Globus pallidus (tissue), 1 donor: ENCODE results near the gene RASSF8.

Source experiments
- DNase-seq: peaks from one replicate; pipeline ENCODE4 v3.0.0-alpha.2; 2015; ENCODE audit warnings: low spot score

RASSF8 gene

DNA sequence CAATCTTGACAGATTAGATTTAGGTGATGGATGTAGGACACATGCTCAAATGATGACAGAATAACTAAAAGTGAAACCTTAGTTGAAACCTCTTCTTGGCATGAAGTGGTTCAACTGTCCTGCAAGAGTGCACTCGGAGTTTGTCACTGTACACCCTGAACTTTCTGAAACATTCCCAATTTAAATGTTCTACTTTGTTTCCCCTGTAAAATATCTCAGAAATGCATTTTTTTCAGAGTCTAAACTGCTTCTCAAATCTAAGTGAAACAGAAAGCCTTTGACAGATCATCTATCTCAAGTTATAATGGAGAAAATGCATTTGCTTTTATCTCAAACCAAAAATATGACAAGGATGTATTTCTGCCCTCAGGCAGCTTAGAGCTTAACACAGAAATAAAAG, 100.3 kb downstream of the RASSF8 start:
- no peak for DNase-seq

- DNase-seq: no peak
Observed at GRCh38 chr12:26062006-26062405, 103.5 kb downstream of the RASSF8 start.

DNA sequence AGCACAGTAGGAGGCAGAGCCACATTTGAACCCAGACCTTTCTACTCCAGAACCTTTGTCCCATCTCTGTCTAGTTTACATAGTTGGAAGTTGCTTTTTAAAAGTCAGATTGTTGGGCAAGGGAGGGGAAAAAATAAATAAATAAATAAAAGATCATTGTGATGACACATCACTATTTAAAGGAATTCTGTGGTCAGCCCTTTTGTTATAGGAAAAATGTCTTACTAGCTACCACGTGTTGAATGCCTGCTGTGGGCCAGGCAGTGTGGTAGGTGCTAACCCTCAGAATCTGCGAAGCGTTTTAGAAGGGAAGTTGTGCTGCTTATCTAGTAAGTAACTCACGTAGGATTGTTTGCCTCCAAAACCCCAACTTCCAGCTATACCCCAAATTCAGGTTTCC, 104.1 kb downstream of the RASSF8 start:
- no peak for DNase-seq

DNA sequence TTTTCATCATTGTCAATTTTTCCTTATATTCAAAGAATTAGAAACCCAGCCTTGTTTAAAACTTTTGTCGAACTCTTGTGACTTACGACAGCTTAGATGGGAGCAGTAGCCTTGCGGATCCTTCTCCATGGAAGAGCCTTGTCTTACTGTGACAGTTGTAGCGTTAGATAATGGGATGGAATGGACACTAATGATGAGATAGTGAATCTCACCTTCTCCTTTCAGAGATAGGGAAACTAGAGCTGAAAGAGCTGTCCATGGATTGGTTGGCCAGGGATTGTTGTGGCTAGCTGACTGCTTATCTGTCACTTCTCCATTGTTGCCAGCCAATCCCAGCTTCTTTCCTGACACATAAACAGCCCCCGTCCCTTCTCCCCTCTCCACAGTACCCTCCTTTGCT, 107.0 kb downstream of the RASSF8 start:
- DNase-seq: no peak

DNA sequence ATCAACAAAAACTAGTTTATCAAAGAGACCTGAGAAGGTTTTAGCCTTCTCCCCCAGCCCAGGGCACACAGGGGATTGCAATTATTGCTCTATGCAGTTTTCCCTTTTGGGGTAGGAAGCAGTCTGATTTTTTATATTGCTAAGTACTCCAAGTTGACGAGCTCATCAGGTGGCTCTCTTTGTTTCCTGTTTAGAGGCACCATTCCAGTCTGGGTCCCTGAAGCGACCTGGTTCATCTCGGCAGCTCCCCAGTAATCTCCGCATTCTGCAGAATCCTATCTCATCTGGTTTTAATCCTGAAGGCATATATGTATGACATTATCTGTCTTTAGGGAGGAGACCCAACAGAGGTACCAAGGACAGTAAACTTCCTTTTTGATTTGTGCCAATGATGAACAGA, 110.0 kb downstream of the RASSF8 start:
- DNase-seq: no peak

DNA sequence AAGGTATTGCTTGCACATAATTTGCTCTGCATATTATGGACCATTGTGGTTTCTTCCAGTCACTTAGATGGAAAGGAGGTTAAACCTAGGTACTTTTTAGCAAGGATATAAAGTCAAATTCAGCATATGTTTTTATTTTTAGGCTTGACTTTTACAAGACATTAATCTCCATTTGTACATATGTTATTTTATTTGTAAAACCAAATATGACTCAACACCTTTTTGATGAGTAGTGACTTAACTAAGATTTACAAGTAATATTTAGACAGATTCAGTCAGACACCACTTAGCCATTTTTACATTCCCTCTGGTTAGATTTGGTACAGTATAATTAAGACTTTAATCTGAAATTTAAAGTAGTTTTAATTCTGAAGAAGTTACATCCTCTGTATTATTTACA, 111.3 kb downstream of the RASSF8 start:
- no peak for DNase-seq

- no peak for DNase-seq
Observed at GRCh38 chr12:26077915-26078702, 119.6 kb downstream of the RASSF8 start.

DNA sequence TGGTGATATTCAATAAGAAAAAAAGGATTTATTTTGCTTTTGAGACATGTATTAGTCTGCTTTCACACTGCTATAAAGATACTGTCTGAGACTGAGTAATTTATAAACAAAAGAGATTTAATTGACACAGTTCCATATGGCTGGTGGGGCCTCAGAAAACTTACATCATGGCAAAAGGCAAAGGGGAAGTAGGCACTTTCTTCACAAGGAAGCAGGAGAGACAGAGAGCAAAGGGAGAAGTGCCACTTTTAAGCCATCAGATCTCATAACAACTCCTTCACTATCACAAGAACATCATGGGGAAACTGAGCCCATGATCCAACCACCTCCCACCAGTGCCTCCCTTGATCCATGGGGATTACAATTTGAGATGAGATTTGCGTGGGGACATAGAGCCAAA, 122.4 kb downstream of the RASSF8 start:
- peak; percentile 23 for DNase-seq

DNA sequence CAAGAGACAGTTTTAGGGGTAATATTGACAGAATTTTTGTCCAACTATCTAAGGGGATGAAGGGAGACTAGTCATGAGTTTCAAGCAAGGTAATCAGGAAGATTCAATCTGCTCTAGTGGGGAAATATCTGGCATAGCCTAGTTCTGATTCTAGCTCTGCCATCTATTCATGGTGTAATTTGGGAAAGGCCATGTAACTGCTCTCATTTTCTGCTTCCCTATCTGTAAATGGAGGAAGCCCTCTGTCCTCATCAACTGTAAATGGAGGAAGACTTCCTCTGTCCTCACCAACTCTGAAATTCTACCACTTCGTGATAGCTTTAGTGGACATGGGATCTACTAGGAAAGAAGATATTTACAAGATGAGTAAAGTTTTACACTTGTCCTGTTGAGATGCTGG, 128.5 kb downstream of the RASSF8 start:
- no peak for DNase-seq

- no peak for DNase-seq
Observed at GRCh38 chr12:26088998-26089397, 130.5 kb downstream of the RASSF8 start.

DNA sequence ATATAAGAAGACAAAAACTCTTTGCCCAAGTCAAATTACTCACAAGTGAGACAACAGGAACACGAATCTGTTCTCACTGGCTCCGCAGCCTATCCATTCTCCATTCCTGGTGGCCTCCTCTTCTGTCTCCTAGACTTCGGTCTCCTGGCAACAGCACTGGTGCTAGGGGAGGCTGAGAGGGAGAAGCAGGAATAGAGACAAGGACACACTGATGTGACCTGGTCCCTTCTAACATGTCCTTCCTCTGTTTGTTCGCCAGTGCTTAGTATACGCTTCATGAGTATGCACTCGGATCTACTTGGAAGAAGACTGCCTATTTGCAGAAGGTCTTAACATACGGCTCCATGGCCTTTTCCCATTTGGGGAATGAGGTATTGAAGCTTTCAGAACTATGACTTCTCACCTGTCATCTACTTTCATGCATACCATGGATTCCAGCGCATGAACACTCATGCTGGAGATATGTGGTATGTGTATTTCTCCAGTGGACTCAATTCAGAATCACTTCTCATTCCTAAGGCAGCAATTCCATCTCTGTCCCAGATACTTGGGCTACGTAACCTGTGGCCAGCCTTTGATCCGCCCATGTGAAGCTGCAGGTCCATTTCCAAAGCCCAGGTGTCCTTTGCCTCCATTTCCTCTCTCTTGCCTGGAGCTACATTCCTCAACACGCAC, 132.5 kb downstream of the RASSF8 start:
- DNase-seq: no peak

DNA sequence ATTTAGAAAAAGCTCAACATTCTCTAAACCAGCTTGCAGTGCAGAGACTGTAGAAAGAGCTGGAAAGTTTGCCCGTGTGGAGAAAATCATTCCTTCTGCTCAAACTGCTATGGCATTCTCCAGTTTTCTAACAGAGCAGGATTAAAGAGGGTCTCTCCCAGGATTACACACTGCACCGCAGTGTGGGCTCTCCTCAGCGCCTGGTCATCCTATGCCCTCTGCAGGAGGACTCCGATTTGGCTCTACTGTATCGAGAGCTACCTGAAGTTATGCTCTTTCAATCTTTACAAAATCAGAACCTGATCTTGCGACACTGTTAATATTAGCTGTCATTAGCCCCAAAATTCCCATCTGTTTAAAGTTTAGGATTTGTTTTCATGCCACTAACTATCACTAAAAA, 133.3 kb downstream of the RASSF8 start:
- DNase-seq: peak; percentile 37

DNA sequence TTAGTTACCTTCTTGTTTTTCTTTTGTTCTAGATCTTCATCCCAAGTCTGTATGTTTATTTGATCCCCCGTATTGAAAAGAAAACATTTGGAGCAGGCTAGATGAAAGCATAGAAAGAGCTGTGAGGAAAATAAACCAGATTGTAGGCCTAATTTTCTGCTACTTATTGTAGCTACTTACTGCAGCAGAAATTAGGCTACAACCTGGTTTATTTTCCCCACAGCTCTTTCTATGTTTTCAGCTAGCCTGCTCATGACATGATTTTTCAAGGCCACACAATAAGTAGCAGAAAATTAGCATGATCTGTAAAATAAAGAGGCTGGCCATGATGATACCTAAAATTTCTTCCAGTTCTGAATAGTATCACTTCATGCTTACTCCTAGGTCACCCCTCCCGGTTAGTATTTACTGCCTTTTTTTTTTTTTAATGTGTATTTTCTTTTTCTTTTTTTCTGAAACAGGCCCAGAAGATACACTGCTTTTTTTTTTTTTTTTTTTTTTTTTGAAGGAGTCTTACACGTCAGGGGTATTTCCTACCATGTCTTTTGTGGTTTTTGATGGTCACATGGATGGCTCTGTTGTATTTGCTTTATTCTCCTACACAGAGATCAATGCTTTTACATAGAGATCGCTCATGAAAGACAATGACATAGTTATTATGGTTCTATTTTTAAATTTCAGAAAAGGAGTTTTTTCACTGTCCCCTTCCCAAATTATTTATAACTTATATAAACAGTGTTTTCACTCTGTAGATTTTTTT, 134.0 kb downstream of the RASSF8 start:
- no peak for DNase-seq

DNA sequence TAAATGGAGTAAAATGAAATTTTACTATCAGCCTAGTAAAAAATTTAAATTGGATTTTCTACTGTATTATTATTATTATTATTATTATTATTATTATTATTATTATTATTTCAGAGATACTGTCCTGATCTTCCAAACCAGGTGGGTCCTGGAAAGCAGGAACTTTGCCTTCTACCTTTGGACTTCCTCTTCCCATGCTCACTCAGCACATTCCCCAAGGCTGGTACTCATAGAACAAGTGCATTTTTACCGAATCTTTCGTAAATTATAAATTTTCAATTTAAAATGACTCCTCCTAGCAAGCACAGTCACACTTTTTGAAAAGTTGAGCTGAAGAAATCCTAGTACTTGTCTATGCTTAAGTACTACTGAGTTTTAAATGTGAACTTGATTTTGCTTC, 136.7 kb downstream of the RASSF8 start:
- DNase-seq: no peak

GRCh38 chr12:26096036-26096435, 137.6 kb downstream of the RASSF8 start:
- no peak for DNase-seq

GRCh38 chr12:26097046-26097878, 138.8 kb downstream of the RASSF8 start:
- peak; percentile 87 for DNase-seq

DNA sequence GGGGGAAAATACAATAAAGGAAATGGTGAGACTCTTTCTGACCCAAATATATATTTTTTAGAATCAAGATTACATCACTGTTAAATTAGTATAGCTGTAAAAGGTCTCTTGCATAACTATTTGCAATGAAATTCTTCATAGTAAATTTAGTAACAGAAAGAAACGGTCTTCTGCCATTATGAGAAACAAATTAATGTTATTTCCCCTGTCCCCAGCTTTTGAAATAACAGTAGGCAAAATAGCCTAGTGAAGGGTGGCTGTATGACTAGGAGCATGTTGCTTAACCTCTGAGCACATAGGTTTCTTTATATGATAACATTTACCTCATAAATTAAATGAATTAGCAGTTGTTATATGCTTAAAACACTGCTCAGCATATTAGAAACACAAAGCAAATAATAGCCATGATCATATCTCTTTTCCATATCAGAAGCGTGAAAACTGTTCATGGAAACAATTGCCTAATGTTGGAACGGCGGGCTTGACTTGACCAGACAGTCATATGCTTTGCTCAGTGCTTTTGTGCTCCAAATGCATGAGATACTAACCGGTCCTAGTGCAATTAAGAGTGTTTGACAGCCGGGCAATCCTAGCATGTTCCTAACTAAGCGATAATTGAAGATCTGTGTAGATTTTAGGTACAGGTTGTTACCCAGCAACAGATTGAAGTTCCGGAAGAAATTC, 142.3 kb downstream of the RASSF8 start:
- no peak for DNase-seq

DNA sequence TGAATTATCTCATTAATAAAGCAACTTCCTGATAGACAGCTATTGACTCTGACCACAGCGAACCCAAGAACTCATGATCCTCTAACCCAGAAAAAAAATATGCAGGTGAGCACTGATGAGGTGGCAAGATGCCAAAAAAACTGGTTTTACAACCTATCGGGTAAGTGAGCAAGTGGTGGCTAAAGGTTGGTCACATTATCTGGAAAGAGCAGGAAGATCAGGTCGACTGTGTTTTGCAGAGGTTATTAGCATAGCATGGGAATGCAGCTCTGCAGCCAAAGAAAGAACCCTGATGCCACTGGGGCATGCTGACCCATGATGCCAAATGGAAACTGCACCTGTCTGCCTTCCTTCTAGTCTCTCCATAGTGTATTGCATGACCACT, 142.9 kb downstream of the RASSF8 start:
- DNase-seq: no peak

GRCh38 chr12:26101763-26102162, 143.3 kb downstream of the RASSF8 start:
- no peak for DNase-seq

- DNase-seq: no peak
Observed at GRCh38 chr12:26102953-26103352, 144.5 kb downstream of the RASSF8 start.

DNA sequence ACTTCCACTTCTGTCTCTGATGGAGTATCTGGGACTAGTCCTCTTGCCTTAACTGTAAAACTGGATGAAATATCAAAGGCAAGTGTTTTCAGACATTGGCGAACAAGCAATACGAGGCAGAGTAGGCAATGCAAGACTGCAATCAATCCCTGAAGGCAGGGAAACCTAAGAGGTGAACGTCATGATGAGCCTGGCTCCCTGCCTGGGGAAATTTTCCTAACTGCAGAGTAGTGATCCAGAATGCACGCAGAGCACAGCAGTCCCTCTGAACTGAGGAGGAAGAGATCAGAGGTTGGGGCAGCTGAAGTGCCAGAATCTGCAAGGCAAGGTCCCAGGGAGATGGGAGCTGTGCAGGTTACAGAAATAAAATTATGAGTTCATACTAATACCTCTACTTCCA, 147.9 kb downstream of the RASSF8 start:
- DNase-seq: no peak

- no peak for DNase-seq
Observed at GRCh38 chr12:26108915-26109314, 150.4 kb downstream of the RASSF8 start.
